Stimulated activated CD4-positive, alpha-beta T cell treated with anti-CD3 and anti-CD28 coated beads, Interleukin-4, amount 100 ng/mL, for 4 hours (primary cell): ENCODE measurements around the gene GPR52.

Experiments used
- DNase-seq, 2 experiments: peaks; one replicate each; pipeline ENCODE4 v3.0.0-alpha.2; 2020

Gene GPR52

DNA sequence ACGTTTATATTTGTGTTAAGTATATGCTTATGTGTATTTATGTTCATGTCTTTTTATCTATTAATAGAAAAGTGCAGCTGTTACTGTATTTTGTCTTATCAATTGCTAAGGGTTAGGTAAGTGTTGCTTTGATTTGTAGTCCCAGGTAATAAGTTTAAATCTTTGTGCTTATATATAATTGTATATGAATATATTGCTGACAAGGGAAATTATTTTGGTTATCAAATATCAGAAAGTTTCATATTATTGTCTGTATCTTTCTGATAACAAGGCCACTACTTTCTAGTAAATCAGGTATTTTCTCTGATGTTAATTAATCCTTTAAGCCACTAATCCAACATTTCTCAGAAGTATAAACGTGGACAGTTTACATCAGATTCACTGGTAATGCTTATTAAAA, 21.3 kb downstream of the GPR52 start:
- no peak for DNase-seq

DNA sequence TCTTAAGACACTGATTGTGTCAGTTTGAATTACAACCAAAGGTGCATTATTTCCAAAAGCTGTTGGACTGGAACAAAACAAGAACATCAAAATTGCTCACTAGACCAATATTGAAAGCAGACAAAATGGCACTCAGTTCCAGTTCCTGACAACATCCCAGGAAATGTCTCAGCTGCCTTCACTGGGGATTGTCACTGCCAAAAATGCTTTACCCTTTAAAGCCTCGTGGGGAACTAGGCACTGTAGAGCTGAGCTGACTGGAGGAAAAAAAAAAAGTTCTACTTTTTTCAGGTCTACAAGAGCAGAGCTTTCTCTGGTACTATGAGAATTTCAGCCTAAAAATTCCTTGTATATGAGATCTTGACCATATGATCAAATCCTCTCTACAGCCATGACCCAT, 21.9 kb downstream of the GPR52 start:
- DNase-seq: no peak

DNA sequence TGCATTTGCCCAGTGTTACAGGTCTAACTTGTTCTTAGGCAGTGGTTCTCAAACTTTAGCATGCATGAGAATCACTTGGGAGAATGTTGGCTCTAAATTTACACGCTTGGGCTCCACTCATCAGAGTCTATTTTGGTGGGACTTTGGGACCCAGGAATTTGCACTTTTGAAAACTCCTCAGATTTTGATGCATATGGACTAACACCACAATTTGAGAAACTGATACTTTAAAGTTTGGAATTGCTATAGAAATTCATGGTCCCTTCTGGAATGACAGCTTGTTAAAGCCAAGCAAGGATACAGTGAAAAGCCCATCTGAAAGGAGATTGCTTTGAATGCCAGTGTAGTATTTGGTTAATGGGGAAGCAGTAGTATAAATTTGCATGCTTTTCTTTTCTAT, 31.5 kb downstream of the GPR52 start:
- DNase-seq: no peak

DNA sequence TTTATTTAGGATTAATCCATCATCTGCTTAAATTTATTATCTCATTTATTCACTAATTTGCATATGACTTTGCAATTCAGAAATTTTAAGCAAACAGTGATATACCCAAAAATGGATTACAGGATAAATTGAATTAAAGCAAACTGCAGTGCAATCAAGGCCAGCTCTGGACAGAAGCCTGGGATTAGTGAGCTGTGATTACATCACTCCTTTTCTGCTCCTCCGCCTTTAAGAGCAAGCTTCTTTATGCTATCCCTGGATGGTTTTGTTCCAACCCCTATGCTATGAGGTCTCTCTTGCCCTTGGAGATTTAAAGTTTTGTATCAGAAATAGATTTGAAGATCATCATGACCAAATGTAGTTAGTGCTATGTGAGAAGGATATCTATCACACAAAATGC, 32.6 kb downstream of the GPR52 start:
- DNase-seq: no peak

DNA sequence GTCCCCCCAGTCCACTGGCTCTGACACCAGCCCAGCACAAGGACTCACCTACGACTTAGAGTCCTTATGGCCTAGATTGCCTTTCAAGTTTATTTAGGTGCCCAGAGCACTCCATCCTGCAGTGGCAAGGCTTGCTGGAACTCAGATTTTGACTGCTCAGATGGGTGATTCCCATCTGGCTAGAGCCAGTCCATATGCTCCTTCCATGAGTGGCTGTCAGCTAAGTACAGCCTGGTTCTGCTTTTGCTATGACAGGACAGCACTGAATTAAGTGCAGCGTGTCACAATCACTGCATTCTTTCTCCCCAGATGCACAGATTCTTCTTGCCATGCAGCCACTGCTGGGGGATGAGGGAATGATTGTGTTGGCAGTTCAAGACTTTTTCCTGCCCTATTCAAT, 43.8 kb downstream of the GPR52 start:
- DNase-seq: no peak

DNA sequence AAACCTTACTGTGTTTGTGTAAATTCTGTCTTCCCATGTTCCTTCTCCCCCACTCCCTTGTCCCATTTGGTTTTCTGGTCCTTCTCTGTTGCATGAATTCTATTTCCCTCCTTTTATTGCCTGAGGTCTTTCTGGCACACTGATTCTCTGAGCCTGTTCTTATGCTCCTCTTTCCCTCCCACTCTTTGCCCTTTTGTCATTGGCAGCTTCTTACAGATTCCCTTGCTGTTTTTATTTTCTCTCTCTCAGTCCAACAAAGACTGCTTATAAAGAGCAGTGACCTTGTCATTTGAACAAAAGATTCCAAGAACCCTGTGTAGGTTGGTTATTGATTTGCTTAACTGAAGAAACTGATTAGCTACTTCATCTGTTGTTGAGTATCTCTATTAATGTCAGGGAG, 49.7 kb downstream of the GPR52 start:
- DNase-seq: no peak
